ENCODE data around the gene HARS1. TPM values are rescaled to one million over a fixed set of nuclear protein-coding genes. Genes with fewer than 3 reads are reported as not detected.
A peak's percentile ranks its signal among the peaks of the same experiment; 100 is the strongest.

HARS1 gene
- polyA plus RNA-seq, 1 donor (not counting 4 experiments of a cell fraction or from before 2014, with no cell fraction given), result 87.8 TPM

GRCh38 chr5:140633021-140633471 lies 58.1 kb downstream of the HARS1 start, which contains the start of gene CD14:
Gene CD14, minus strand, starts transcription at chr5:140633175. Its CDS starts 104 bp downstream, at chr5:140633071.
- Histone ChIP-seq H2AFZ (ENCODE audit: control insufficient read depth, low read length) (peak within 1 kb of the TSS; percentile 90), H3K9me1 (ENCODE audit: control insufficient read depth, extremely low read depth, insufficient read depth, low read length) (no peaks in the 10 kb centered on the region), H3K4me2 (ENCODE audit: control insufficient read depth, extremely low read depth, insufficient read depth, low read depth, low read length) (peak within 1 kb of the TSS; percentile 94), H3K4me3 (ENCODE audit: control insufficient read depth in 2 of 3, extremely low read depth in 1 of 3, insufficient read depth in 2 of 3, low read depth in 1 of 3, low read length in 3 of 3) (peak within 1 kb of the TSS; percentile 12 to 75 (median 36)), H3K4me1 (ENCODE audit: control insufficient read depth, extremely low read depth, insufficient read depth, low read length) (peaks cover 21% of the 10 kb centered on the region), H3K9me3 (ENCODE audit: control insufficient read depth, low read depth, low read length) (no peaks in the 10 kb centered on the region), H3K27me3 (ENCODE audit: control insufficient read depth, extremely low read depth, insufficient read depth, low read length) (peaks cover 7% of the 10 kb centered on the region), H3K36me3 (ENCODE audit: control insufficient read depth in 2 of 2, extremely low read depth in 1 of 2, insufficient read depth in 2 of 2, low read length in 2 of 2) (no peaks in the 10 kb centered on the region), H3K79me2 (ENCODE audit: control insufficient read depth, insufficient read depth, low read length) (no peaks in the 10 kb centered on the region), H3K27ac (ENCODE audit: control insufficient read depth, insufficient read depth, low read length) (no peak within 1 kb of the TSS), H3K9ac (ENCODE audit: control insufficient read depth, extremely low read depth, insufficient read depth, low read length) (peak within 1 kb of the TSS; percentile 48), H4K20me1 (ENCODE audit: control insufficient read depth, extremely low read depth, insufficient read depth, low read length) (no peaks in the 10 kb centered on the region)
- dilution Hi-C loops (cut with MboI; ENCODE audit: extremely low pct_ligation_motif_present, low sequenced_read_pairs), result no loop called here
- FAIRE-seq (no peak), DNase-seq (ENCODE audit: low read depth, low spot score) (no peak)
- TF ChIP-seq EZH2 (IDR thresholded peaks at IDR 0.05; ENCODE audit: low read length), result no peak
- TF ChIP-seq, protein P1, sequence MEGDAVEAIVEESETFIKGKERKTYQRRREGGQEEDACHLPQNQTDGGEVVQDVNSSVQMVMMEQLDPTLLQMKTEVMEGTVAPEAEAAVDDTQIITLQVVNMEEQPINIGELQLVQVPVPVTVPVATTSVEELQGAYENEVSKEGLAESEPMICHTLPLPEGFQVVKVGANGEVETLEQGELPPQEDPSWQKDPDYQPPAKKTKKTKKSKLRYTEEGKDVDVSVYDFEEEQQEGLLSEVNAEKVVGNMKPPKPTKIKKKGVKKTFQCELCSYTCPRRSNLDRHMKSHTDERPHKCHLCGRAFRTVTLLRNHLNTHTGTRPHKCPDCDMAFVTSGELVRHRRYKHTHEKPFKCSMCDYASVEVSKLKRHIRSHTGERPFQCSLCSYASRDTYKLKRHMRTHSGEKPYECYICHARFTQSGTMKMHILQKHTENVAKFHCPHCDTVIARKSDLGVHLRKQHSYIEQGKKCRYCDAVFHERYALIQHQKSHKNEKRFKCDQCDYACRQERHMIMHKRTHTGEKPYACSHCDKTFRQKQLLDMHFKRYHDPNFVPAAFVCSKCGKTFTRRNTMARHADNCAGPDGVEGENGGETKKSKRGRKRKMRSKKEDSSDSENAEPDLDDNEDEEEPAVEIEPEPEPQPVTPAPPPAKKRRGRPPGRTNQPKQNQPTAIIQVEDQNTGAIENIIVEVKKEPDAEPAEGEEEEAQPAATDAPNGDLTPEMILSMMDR (optimal IDR thresholded peaks at IDR 0.05 in 1 of 3, IDR thresholded peaks at IDR 0.05 in 1 of 3, conservative IDR thresholded peaks at IDR 0.05 in 1 of 3; ENCODE audit: extremely low read depth in 1 of 3, insufficient read depth in 2 of 3, low read length in 3 of 3), result no peak

GRCh38 chr5:140632366-140633020 lies 58.7 kb downstream of the HARS1 start:
- Histone ChIP-seq H3K79me2 (ENCODE audit: control insufficient read depth, insufficient read depth, low read length) (no peaks in the 10 kb centered on the region), H3K27me3 (ENCODE audit: control insufficient read depth, extremely low read depth, insufficient read depth, low read length) (peaks cover 7% of the 10 kb centered on the region), H3K9ac (ENCODE audit: control insufficient read depth, extremely low read depth, insufficient read depth, low read length) (peak overlapping the region; percentile 48), H3K36me3 (ENCODE audit: control insufficient read depth in 2 of 2, extremely low read depth in 1 of 2, insufficient read depth in 2 of 2, low read length in 2 of 2) (no peaks in the 10 kb centered on the region), H4K20me1 (ENCODE audit: control insufficient read depth, extremely low read depth, insufficient read depth, low read length) (no peaks in the 10 kb centered on the region), H3K9me1 (ENCODE audit: control insufficient read depth, extremely low read depth, insufficient read depth, low read length) (no peaks in the 10 kb centered on the region), H3K27ac (ENCODE audit: control insufficient read depth, insufficient read depth, low read length) (no peak overlapping the region), H3K4me3 (ENCODE audit: control insufficient read depth in 2 of 3, extremely low read depth in 1 of 3, insufficient read depth in 2 of 3, low read depth in 1 of 3, low read length in 3 of 3) (peak overlapping the region; percentile 12 to 75 (median 36)), H3K4me1 (ENCODE audit: control insufficient read depth, extremely low read depth, insufficient read depth, low read length) (peaks cover 21% of the 10 kb centered on the region), H3K4me2 (ENCODE audit: control insufficient read depth, extremely low read depth, insufficient read depth, low read depth, low read length) (peak overlapping the region; percentile 94), H3K9me3 (ENCODE audit: control insufficient read depth, low read depth, low read length) (no peaks in the 10 kb centered on the region), H2AFZ (ENCODE audit: control insufficient read depth, low read length) (peak overlapping the region; percentile 90)
- TF ChIP-seq, protein P1 (optimal IDR thresholded peaks at IDR 0.05 in 1 of 3, IDR thresholded peaks at IDR 0.05 in 1 of 3, conservative IDR thresholded peaks at IDR 0.05 in 1 of 3; ENCODE audit: extremely low read depth in 1 of 3, insufficient read depth in 2 of 3, low read length in 3 of 3), result no peak
- TF ChIP-seq EZH2 (IDR thresholded peaks at IDR 0.05; ENCODE audit: low read length), result no peak
- DNase-seq (ENCODE audit: low read depth, low spot score) (no peak), FAIRE-seq (no peak)
- dilution Hi-C loops (cut with MboI; ENCODE audit: extremely low pct_ligation_motif_present, low sequenced_read_pairs), result no loop called here

Data from keratinocyte (primary cell).